ACC112 (cell line): ENCODE data around the gene FNDC11.

Experiments
- H2AFZ ChIP-seq: fragments of 200-600 bp; sonication (generic); one replicate; pipeline ENCODE4 v1.6.0; 2017; ENCODE audit warnings: antibody characterized with exemption, low read length; ENCODE audit not compliant: unreplicated experiment
- H3K27ac ChIP-seq: fragments of 200-600 bp; sonication (generic); 2 replicates; pipeline ENCODE4 v1.5.1; 2014; ENCODE audit warnings: low read depth, mild to moderate bottlenecking, antibody characterized with exemption, low read length, moderate library complexity
- H3K27me3 ChIP-seq: fragments of 200-600 bp; sonication (generic); 2 replicates; pipeline ENCODE4 v1.6.1; 2014; ENCODE audit warnings: mild to moderate bottlenecking, antibody characterized with exemption, low read length, moderate library complexity, mixed read lengths; ENCODE audit not compliant: insufficient read depth
- H3K36me3 ChIP-seq: fragments of 200-600 bp; sonication (generic); 2 replicates; pipeline ENCODE4 v1.6.1; 2016; ENCODE audit warnings: mild to moderate bottlenecking, antibody characterized with exemption, low read length, moderate library complexity, mixed read lengths; ENCODE audit not compliant: insufficient read depth
- H3K4me1 ChIP-seq: fragments of 200-600 bp; sonication (generic); one replicate; pipeline ENCODE4 v1.6.1; 2016; ENCODE audit warnings: low read length, mixed read lengths; ENCODE audit not compliant: insufficient read depth, unreplicated experiment, control insufficient read depth
- H3K4me3 ChIP-seq: fragments of 200-600 bp; sonication (generic); 2 replicates; pipeline ENCODE4 v1.5.1; 2014; ENCODE audit warnings: mild to moderate bottlenecking, low read depth, low read length
- H3K79me2 ChIP-seq: fragments of 200-600 bp; sonication (generic); one replicate; pipeline ENCODE4 v1.6.0; 2016; ENCODE audit warnings: low read length; ENCODE audit not compliant: control insufficient read depth, unreplicated experiment, insufficient read depth

The FNDC11 gene

DNA sequence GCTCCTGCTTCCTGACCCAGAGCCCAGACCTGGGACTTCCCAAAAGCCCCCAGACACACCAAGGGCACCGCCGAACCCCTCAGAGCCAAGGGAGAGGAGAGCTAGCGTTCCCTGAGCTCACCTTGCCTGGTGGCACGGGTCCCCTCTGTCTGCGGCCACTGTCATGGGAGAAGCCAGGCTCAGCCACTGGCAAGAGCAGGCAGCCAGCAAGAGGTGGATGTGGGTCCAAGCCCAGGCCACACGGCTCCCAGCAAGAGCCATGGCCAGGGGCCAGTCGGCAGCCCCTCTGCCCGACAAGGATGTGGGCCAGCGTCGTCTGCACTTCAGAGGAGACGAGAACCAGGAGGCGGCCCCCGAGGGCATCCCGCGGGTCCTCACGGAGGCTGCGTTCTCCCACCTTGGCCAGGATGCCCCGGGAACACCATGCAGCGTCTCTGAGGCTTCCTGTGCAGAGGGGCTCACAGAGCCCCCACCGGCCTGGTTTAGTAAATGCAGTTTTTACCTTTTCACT is 35.6 kb upstream of the FNDC11 start:
- no peak overlapping the region for H3K4me3 ChIP-seq
- H2AFZ ChIP-seq: no peak overlapping the region
- peaks cover 4% of the 10 kb centered on the region for H3K4me1 ChIP-seq

DNA sequence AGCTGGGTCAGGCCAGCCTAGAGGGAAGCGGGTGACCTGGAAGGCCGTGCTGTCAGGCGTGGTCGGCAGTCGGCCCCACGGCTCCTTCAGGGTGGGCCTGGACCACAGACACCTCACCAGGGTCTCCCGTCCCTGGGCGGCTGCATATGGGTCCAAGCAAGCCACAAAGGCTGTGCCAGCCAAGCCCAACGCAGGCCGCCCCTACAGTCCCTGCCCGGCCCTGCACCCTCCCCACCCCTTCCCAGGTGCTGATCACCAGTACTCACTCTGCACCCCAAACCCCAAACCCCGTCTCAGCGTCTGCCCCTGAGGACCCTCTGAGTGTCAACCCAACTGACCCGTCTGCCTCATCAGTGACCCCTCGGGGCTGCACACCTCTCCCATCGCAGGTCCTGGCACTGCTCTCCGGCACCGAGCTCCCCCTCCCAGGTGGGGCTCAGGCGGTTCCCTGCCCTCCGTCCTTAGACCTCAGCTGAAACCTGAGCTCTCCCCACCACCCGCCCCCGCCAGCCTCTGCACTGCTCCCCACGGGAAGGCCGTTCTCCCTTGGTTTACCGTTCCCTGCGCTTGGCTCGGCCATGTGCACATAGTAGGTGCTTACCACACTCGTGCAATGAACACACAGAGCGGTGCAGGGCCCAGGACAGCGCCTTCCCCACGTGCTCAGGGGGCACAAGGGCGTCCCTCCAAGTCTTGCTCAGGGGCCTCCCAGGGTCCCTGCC is 34.9 kb upstream of the FNDC11 start:
- Histone ChIP-seq H3K36me3 (peaks cover 19% of the 10 kb centered on the region), H3K4me1 (peaks cover 4% of the 10 kb centered on the region), H3K27me3 (no peaks in the 10 kb centered on the region), H3K4me3 (peak overlapping the region; percentile 98), H2AFZ (no peak overlapping the region), H3K27ac (no peak overlapping the region), H3K79me2 (peaks cover 17% of the 10 kb centered on the region)

More for the DNA sequence above, 35.6 kb upstream of the FNDC11 start:
- Histone ChIP-seq H3K27ac (no peak overlapping the region), H3K36me3 (peaks cover 13% of the 10 kb centered on the region), H3K27me3 (peaks cover 3% of the 10 kb centered on the region; the same call in 1 of the 2 replicates), H3K79me2 (peaks cover 17% of the 10 kb centered on the region)

GRCh38 chr20:63519668-63520503 is 34.1 kb upstream of the FNDC11 start:
- H3K4me1 ChIP-seq: peaks cover 4% of the 10 kb centered on the region
- H3K79me2 ChIP-seq: peaks cover 17% of the 10 kb centered on the region
- peaks cover 19% of the 10 kb centered on the region for H3K36me3 ChIP-seq
- peak overlapping the region; percentile 99 for H2AFZ ChIP-seq
- no peaks in the 10 kb centered on the region for H3K27me3 ChIP-seq
- H3K27ac ChIP-seq: peak overlapping the region; percentile 83
- peak overlapping the region; percentile 98 for H3K4me3 ChIP-seq

DNA sequence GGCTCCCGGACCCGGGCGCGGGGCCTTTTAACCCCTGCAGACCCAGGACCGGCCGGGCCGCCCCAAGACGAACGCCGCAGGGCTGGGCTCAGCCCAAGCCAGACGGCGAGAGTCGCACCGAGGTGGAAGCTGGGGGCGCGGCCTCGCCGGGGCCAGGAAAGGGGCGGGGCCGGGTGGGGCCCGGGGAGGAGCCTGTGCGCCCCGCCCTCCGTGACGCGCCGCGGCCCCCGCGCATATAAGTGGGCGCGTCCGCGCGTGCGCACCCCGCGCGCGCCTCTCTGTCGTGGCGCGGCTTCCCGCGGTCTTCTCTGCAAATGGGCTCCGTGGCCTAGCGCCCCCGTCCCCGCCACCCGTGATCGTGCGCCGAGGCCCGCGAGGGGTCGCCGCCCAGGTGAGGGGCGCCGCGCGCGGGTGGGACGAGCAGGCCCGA is 33.4 kb upstream of the FNDC11 start, which contains the start of gene PPDPF:
PPDPF (plus strand) TSS at position 262 of the 430 bp plus-strand sequence. CDS start 544 bp downstream, outside the sequence.
- no peaks in the 10 kb centered on the region for H3K27me3 ChIP-seq
- H3K36me3 ChIP-seq: peaks cover 19% of the 10 kb centered on the region
- H2AFZ ChIP-seq: peak within 1 kb of the TSS; percentile 99
- peak within 1 kb of the TSS; percentile 98 for H3K4me3 ChIP-seq
- H3K27ac ChIP-seq: peak within 1 kb of the TSS; percentile 83
- peaks cover 4% of the 10 kb centered on the region for H3K4me1 ChIP-seq
- peaks cover 17% of the 10 kb centered on the region for H3K79me2 ChIP-seq

- Histone ChIP-seq H3K27me3 (no peaks in the 10 kb centered on the region), H2AFZ (no peak overlapping the region), H3K4me3 (peak overlapping the region; percentile 98), H3K36me3 (peaks cover 19% of the 10 kb centered on the region), H3K27ac (peak overlapping the region; percentile 83), H3K4me1 (peaks cover 4% of the 10 kb centered on the region), H3K79me2 (peaks cover 17% of the 10 kb centered on the region)
Observed at GRCh38 chr20:63520934-63521601, 32.9 kb upstream of the FNDC11 start.

- Histone ChIP-seq H3K27ac (no peak overlapping the region), H3K4me1 (peaks cover 4% of the 10 kb centered on the region), H3K27me3 (no peaks in the 10 kb centered on the region), H3K79me2 (peaks cover 17% of the 10 kb centered on the region), H3K4me3 (peak overlapping the region; percentile 98), H3K36me3 (peaks cover 19% of the 10 kb centered on the region), H2AFZ (no peak overlapping the region)
Observed at GRCh38 chr20:63521602-63522001, 32.4 kb upstream of the FNDC11 start.

DNA sequence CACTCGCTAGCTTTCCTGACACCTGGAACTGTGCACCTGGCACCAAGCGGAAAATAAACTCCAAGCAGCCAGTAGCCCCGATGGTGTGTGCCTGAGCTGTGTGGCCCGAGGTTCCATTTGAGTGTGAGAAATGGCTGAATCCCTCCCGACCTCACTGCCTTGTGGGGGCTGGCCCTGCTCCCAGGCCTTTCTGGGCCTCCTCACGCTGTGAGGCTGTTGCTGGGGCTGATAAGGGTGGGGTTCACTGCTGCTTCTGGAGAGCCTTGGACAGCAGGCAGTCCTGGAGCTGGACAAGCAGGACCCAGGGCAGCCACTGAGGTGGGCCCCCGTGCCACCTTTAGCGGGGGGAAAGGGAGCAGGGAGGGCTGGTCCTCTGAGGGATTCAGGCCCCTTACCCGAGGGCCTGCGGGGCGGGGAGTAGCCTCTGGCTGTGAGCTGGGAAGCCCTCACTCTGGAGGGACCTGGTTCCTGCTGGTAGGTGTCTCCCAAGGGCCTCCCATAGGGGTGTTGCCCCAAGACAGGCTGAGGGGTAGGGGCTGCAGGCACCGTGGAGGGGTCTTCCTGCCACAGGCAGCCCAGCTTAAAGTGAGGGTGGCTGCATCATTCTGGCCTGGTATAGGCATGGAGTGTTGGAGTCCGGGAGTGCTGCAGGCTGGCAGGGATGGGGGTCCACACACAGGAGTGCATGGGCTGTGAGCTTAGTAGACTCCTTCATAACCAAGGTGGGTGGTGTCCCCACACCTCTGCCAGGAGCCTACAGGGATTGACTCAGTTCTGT is 31.7 kb upstream of the FNDC11 start:
- Histone ChIP-seq H3K79me2 (peaks cover 17% of the 10 kb centered on the region), H3K27me3 (no peaks in the 10 kb centered on the region), H3K36me3 (peaks cover 19% of the 10 kb centered on the region), H2AFZ (no peak overlapping the region), H3K4me3 (peak overlapping the region; percentile 98), H3K27ac (no peak overlapping the region), H3K4me1 (peaks cover 4% of the 10 kb centered on the region)

- Histone ChIP-seq H3K79me2 (peaks cover 17% of the 10 kb centered on the region), H2AFZ (no peak overlapping the region), H3K4me3 (no peak overlapping the region; the same call in 1 of the 2 replicates), H3K27me3 (no peaks in the 10 kb centered on the region), H3K36me3 (peaks cover 19% of the 10 kb centered on the region), H3K27ac (no peak overlapping the region), H3K4me1 (peaks cover 4% of the 10 kb centered on the region)
Observed at GRCh38 chr20:63522981-63523611, 30.9 kb upstream of the FNDC11 start.

- H3K4me3 ChIP-seq: no peak overlapping the region
- peaks cover 17% of the 10 kb centered on the region for H3K79me2 ChIP-seq
- H3K4me1 ChIP-seq: peaks cover 4% of the 10 kb centered on the region
- no peaks in the 10 kb centered on the region for H3K27me3 ChIP-seq
- H3K36me3 ChIP-seq: peaks cover 19% of the 10 kb centered on the region
- H3K27ac ChIP-seq: no peak overlapping the region
- no peak overlapping the region for H2AFZ ChIP-seq
Observed at GRCh38 chr20:63525185-63525584, 28.8 kb upstream of the FNDC11 start.
